GM18519 (cell line): ENCODE measurements around the gene GLI2.

Experiments
- ATAC-seq: cut with Tn5 transposase; IDR thresholded peaks from one replicate; pipeline ENCODE4 v1.9.1; 2021; ENCODE audit warnings: mild to moderate bottlenecking, moderate library complexity; ENCODE audit not compliant: unreplicated experiment, low FRiP score

GLI2 gene

DNA sequence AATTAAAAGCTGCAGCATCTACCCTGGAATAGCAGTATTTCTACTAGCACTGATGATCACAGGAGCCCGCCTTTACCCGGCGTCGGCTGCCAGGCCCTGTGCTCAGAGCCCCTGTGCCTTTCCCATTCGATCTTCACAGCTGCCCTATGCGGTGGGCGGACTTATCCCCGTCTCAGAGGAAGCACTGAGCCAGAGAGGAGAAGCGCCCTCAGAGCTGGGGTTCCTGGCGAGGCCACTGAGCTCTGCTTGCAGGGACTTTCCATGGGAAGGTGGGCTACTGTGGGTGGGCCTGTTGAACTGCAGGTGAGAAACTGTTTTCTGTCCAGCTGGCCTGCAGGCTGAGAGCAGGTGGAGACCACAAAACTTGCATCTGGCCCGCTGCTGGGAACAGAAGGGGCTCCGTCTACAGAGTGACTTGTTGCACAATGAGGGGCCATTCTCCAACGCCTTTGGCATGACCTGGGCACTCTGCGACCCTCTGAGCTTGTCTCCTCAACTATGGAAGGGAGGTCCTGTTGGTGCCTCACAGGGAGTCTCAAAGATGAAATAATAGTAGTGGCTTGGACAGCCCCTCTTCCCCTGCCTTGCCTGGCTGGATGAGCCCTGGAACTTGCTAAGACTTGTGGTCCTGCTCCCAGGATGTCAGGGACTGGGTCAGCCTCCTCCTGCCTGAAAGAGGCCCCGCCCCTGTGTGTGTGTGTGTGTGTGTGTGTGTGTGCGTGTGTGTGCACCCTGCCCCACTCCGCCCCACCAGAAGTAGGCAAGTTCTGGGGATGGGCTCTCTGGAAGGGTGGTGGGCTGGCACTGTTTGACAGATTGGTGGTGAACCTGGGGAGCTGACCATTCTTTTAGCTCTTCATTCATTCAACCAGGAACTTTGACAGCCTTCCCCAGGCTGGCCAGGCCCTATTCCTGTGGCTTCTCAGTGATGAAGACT is 32.7 kb downstream of the GLI2 start:
- no peak for ATAC-seq

DNA sequence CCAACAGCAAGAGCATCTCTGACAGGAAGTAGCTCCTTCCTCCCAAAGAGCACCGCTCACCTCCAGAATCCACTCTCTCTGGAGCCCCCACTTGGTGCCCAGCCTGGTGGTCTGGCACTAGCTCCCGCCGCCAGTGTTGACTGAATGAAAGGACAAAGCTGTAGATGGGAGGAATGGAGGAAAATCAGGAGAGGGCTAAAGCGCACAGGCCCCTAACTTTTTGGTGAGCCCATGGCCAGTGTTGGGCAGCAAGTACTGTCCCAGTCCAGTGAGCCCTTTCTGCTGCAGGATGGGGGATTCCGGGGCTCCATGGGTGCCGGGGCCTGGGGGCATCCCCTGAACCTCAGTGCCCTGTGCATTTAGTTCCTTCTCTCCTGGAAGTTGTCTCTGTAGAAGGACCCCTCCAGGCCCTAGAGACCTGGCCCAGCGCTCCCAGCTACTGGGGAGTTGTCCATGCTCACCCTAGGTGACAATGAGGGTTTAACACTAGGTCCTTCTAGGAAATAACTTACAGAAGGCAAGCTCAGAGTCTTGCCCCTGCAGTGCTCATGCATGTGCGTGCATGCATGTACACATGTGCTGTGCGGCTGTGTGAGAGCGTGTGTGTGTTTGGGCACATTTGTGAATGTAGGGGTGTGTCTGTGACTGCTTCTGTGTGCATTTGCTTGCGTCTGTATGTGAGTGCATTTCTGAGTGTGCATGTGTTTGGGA is 33.6 kb downstream of the GLI2 start:
- ATAC-seq = no peak

DNA sequence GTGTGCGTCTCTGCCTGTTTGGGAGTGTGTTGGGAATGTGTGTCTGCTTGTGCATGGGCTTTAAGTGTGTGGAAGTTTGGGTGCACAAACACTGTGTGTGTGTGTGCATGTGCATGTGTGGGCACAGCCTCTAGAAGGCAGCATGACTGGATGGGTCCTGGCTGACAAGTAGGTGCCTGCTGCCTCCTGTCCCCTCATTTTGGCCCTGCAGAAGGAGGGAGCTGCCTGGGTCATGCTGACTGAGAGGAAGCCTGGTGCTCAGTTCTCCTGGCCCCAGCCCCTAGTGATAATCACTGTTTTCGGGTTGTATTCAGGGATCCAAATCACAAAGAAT is 34.1 kb downstream of the GLI2 start:
- ATAC-seq = no peak

- no peak for ATAC-seq
Observed at GRCh38 chr2:120770176-120770575, 34.5 kb downstream of the GLI2 start.

DNA sequence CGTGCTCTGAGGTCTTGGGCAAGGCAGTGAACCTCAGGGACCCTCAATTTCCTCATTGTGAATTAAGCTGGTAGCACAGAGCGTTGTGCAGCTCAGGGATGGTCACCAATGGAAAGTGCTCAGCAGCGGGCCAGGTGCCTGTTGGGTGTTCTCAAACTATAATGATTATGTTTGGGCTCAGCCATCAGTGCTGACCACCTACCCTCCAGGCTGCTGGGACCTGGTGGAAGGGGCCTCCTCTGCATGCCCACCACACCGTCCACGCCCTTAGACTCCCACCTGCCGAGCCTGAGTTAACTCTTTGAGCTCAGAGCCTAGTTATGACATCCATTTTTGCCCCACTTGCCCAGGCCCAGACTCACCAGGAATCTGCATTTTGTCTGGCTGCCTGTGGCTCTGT is 35.0 kb downstream of the GLI2 start:
- ATAC-seq = no peak

DNA sequence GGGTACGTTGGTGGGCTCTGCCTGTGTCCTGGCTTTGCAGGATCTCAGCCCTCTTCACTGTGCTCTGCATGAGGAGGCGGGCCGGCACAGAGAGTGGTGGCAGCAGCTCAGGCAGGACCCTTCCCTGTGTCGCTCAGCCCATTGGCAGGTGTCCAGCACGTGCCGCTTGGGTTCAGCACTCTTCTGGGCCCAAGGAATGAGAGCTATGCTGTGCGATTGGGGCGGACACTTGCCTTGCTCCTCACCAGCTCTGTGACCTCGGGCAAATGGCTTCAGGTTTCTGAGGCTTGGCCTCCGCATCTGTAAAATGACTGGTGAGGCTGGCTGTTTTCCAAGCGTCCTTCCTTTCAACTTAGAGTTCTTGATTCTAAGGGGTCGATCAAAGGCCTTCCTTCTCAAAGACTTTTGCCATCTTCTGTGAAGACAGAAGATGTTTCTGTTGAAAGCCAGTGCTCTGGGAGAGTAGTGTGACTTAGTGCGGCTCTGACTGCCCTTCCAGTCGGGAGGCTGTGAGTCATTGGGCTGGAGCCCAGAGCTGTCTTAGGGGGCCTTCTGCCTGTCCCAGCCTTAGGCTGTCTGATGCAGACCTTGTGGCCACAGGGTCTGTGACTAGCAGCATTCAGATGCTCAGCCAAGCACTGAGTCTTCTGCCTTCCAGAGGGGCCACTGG is 35.6 kb downstream of the GLI2 start:
- no peak for ATAC-seq

- no peak for ATAC-seq
Observed at GRCh38 chr2:120771781-120772208, 36.1 kb downstream of the GLI2 start.

- no peak for ATAC-seq
Observed at GRCh38 chr2:120772261-120772660, 36.6 kb downstream of the GLI2 start.

GRCh38 chr2:120773186-120773800 is 37.6 kb downstream of the GLI2 start:
- ATAC-seq = no peak

DNA sequence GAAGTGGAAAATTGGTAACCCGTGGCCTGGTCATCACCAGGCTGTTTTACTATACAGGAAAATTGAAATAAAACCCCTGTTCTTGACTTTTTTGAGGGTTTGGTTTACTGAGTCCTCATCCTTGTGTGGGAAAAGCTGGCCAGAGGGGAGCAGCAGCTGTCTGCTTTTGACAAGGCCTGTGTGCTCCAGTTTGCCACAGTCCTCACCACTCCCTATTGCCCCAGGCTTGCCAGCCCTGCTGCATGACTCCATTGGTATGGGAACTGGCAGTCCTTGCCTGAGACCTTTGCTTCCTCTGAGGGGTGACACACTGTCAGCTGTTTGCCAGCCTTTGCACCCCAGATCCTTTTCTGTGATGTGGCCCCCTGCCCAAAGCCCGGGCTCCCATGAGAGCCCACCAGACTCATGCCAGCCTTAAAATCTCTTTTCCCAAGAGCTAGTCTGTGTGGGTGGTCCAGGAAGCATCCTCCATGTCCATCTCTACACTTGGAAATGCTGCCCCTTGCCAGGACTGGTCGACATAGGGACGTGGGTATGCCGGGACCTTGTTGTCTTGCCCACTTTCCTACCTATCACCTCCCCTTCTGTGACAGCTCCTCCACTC is 39.0 kb downstream of the GLI2 start:
- no peak for ATAC-seq

- ATAC-seq = no peak
Observed at GRCh38 chr2:120775194-120775593, 39.5 kb downstream of the GLI2 start.

- ATAC-seq = no peak
Observed at GRCh38 chr2:120775801-120776589, 40.3 kb downstream of the GLI2 start.

- no peak for ATAC-seq
Observed at GRCh38 chr2:120776649-120777048, 41.0 kb downstream of the GLI2 start.

- no peak for ATAC-seq
Observed at GRCh38 chr2:120777170-120777751, 41.6 kb downstream of the GLI2 start.

DNA sequence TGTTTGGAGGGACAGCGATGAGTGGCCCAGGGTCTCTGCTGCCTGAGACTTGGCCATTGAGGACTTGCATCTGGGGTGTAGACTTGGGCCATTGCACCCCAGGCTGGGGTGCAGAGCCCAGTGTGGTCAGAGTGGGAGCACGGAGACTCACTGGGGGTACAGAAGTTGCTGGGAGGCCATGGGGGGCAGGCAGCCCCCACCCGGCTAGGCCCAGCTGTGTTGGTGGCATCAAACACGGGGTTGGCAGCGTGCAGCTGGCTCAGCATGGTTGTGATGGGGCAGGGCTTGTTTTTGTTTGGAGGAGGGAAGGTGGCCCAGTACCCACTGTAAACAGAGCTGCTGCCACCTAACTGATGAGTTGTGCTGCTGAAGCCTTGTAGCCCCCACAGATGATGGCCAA is 42.1 kb downstream of the GLI2 start:
- no peak for ATAC-seq

DNA sequence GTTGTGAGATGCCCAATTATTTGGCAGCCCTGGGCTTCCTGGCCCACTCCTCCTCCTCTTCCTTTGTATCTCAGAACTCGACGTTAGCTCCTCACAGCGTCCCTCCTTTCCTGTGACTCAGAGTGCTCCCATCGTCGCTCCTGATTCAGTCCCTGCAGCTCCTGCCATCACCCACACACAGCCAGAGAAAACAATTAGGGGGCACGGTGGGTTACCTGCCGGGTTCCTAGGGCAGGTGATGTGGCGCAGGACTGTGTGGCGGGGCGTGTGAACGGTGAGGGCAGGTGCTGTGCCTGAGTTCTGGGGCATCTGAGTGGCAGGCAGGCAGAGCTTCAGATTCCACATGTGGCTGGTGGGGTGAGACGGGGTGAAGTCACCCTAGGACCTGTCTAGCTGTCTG is 42.6 kb downstream of the GLI2 start:
- ATAC-seq = no peak

DNA sequence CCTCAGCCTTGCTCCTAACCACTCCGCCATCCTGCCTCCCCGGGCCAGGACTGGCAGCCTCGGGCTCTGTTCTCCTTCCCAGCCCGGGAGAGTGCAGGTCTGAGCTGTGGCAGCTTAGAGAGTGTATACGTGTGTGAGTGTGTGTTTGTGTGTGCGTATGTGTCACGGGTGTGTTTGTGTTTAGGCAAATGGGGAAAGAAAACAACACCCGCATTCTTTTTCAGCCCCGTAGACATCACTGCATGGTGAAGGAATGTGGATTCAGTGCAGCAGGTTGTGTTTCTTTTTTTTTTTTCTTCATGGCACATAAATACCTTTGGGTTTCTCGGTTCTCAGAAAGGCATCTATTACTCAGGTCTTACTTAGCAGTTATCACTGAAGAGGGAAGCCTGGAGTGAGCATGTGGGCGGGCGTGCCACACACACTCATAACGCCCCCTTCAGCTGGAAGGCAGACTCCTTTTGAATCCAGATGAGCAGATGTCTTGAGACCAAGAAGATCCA is 44.2 kb downstream of the GLI2 start:
- no peak for ATAC-seq

GRCh38 chr2:120780402-120780801 is 44.7 kb downstream of the GLI2 start:
- ATAC-seq = no peak

- no peak for ATAC-seq
Observed at GRCh38 chr2:120783371-120783791, 47.7 kb downstream of the GLI2 start.
